22Rv1 (cell line): ENCODE results near the gene CHST8.
"Not testable (repeated sequence)": the region's sequence is repeated elsewhere in the genome, so short reads cannot be mapped to it uniquely, and the experiment has no call there.

ENCODE experiments used
- H3K27ac ChIP-seq: fragments of 450-650 bp; 2 replicates; pipeline ENCODE4 v1.5.1; 2017
- CTCF ChIP-seq: fragments of 450-650 bp; IDR thresholded peaks from 2 replicates; pipeline ENCODE4 v1.5.1; 2017; ENCODE audit warnings: mild to moderate bottlenecking
- ZFX ChIP-seq: fragments of 450-650 bp; IDR thresholded peaks from 2 replicates; pipeline ENCODE4 v1.6.1; 2017; ENCODE audit warnings: antibody characterized with exemption, borderline replicate concordance

The CHST8 gene

GRCh38 chr19:33604651-33605050, 17.1 kb upstream of the CHST8 start:
- TF ChIP-seq ZFX, result no peak
- TF ChIP-seq CTCF, result no peak
- H3K27ac ChIP-seq, result no peak overlapping the region

GRCh38 chr19:33605803-33606295, 15.9 kb upstream of the CHST8 start:
- H3K27ac ChIP-seq, result not testable (repeated sequence)

GRCh38 chr19:33606556-33606955, 15.2 kb upstream of the CHST8 start:
- TF ChIP-seq ZFX, result no peak
- TF ChIP-seq CTCF, result no peak
- no peak overlapping the region for H3K27ac ChIP-seq

GRCh38 chr19:33609353-33609752, 12.4 kb upstream of the CHST8 start:
- H3K27ac ChIP-seq, result no peak overlapping the region
- TF ChIP-seq CTCF, result no peak
- TF ChIP-seq ZFX, result no peak

GRCh38 chr19:33610588-33610987, 11.2 kb upstream of the CHST8 start:
- H3K27ac ChIP-seq, result no peak overlapping the region
- TF ChIP-seq CTCF, result no peak
- no peak for TF ChIP-seq ZFX

- no peak for TF ChIP-seq CTCF
- no peak for TF ChIP-seq ZFX
Measured at GRCh38 chr19:33612928-33613619, 8.7 kb upstream of the CHST8 start.

GRCh38 chr19:33613620-33614000, 8.1 kb upstream of the CHST8 start:
- no peak overlapping the region for H3K27ac ChIP-seq
- TF ChIP-seq CTCF (no peak), ZFX (no peak)

More at GRCh38 chr19:33612928-33613619, 8.7 kb upstream of the CHST8 start:
- H3K27ac ChIP-seq, result no peak overlapping the region

- TF ChIP-seq CTCF (no peak), ZFX (no peak)
- no peak overlapping the region for H3K27ac ChIP-seq
Measured at GRCh38 chr19:33616346-33616745, 5.4 kb upstream of the CHST8 start.
